ENCODE results near the gene STAU1. TPM values are rescaled to one million over a fixed set of nuclear protein-coding genes. Genes with fewer than 3 reads are reported as not detected.
"Not testable (repeated sequence)": the region's sequence is repeated elsewhere in the genome, so short reads cannot be mapped to it uniquely, and the experiment has no call there.

Gene STAU1
- total and polyA plus RNA-seq, 9 donors, result 29.1 to 68.5 (median 54.5) TPM

DNA sequence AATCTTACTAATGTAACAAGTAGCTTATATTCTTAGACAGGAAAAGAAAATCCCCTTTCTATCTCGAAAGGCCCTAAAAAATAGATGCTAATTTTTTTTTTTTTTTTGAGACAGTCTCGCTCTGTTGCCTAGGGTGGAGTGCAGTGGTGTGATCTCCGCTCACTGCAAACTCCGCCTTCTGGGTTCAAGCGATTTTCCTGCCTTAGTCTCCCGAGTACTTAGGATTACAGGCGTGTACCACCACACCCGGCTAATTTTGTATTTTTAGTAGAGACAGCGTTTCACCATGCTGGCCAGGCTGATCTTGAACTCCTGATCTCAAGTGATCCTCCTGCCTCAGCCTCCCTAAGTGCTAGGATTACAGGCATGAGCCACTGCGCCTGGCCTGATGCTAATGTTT lies 19.3 kb downstream of the STAU1 start:
- H3K4me1 ChIP-seq (ENCODE audit: control insufficient read depth, insufficient read depth, low read length); H3K9me3 ChIP-seq (replicated peaks; ENCODE audit: control insufficient read depth, low read depth, low read length); DNase-seq; H3K4me3 ChIP-seq (ENCODE audit: low read length); H3K27me3 ChIP-seq (ENCODE audit: control insufficient read depth, insufficient read depth, low read length); H3K27ac ChIP-seq (ENCODE audit: low read length): not testable (repeated sequence)
- H3K36me3 ChIP-seq (ENCODE audit: control insufficient read depth, insufficient read depth, low read length), result peaks cover 14% of the 10 kb centered on the region
- WGBS (ENCODE audit: insufficient coverage), result 82% methylated on average over 4 of the region's 10 CpGs

DNA sequence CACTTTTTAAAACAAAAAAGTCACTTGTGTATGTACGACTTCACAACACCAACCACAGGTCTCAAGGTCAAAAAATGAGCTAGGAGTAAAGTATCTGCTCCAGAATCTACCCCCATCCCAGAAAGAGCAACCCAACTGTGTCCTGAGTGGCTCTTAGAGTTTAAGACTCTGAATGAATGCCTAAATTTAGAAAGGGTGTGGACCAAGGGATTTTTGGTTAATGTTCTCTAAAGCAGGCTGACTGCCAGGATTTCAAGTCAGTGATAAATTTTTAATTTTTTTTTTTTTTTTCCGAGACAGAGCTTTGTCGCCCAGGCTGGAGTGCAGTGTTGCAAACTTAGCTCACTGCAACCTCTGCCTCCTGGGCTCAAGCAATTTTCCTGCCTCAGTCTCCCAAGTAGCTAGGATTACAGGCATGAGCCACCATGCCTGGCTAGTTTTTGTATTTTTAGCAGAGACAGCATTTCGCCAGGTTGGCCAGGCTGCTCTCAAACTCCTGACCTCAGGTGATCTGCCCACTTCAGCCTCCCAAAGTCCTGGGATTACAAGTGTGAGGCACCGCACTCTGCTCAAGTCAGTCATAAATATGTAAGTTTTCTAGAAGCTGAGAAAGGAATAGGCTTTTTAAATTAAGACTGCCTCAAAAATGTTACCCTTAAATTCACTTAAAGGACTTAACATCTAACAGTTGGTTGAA lies 20.2 kb downstream of the STAU1 start:
- Histone ChIP-seq H3K36me3 (ENCODE audit: control insufficient read depth, insufficient read depth, low read length) (peaks cover 20% of the 10 kb centered on the region), H3K27me3 (ENCODE audit: control insufficient read depth, insufficient read depth, low read length) (no peaks in the 10 kb centered on the region), H3K4me1 (ENCODE audit: control insufficient read depth, insufficient read depth, low read length) (peaks cover 3% of the 10 kb centered on the region), H3K9me3 (replicated peaks; ENCODE audit: control insufficient read depth, low read depth, low read length) (no peaks in the 10 kb centered on the region), H3K27ac (ENCODE audit: low read length) (no peak overlapping the region), H3K4me3 (ENCODE audit: low read length) (no peak overlapping the region)
- peak; percentile 58 for DNase-seq
- WGBS (ENCODE audit: insufficient coverage), result 44% methylated on average over 2 of the region's 5 CpGs

DNA sequence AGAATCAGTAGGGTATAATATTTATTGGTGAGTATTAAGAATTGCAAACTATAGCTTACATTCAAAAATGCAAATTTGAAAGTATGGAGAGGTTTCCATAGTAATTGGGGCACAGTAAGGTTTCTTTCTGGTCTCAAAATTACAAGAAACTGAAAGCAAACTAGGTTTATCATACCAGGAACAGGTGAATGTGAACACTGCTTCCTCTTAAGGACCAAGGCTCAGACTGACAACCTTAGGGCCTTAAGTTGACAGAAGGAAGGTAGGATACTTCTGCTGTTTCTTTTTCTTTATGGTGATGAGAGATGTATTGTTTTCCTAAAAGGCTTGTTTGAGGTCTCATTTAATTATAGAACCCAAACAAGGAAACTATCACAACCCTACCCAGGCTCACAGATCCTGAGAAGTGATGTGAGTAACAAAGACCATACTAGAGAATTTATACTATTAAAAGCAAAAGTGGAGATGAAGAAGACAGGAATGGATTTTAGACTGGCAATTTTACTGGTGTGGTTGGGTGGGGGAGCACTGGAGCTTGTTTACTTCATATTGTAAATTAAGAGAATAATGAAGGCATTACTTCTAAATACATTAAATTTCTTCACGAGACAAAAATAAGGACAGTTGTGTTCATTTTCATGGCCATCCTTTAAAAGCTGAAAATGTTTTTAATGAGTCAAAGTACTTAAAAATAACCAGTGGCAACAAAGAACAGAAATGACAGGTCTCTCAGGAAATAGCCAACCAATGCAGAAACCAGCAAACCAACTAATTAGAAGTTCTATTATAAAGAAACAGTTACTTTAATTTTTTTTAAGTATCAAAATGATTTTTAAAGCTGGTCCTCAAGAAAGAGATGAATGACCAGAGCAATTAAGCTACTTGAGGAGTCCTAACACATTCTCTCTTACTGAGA lies 21.3 kb downstream of the STAU1 start:
- no peak overlapping the region for H3K4me3 ChIP-seq (ENCODE audit: low read length)
- no CpG with 5 or more reads among the region's 1 CpG for WGBS (ENCODE audit: insufficient coverage)
- no peak for DNase-seq
- H3K4me1 ChIP-seq (ENCODE audit: control insufficient read depth, insufficient read depth, low read length), result peaks cover 3% of the 10 kb centered on the region
- peaks cover 24% of the 10 kb centered on the region for H3K36me3 ChIP-seq (ENCODE audit: control insufficient read depth, insufficient read depth, low read length)
- H3K27ac ChIP-seq (ENCODE audit: low read length), result no peak overlapping the region
- no peaks in the 10 kb centered on the region for H3K27me3 ChIP-seq (ENCODE audit: control insufficient read depth, insufficient read depth, low read length)
- no peaks in the 10 kb centered on the region for H3K9me3 ChIP-seq (replicated peaks; ENCODE audit: control insufficient read depth, low read depth, low read length)

DNA sequence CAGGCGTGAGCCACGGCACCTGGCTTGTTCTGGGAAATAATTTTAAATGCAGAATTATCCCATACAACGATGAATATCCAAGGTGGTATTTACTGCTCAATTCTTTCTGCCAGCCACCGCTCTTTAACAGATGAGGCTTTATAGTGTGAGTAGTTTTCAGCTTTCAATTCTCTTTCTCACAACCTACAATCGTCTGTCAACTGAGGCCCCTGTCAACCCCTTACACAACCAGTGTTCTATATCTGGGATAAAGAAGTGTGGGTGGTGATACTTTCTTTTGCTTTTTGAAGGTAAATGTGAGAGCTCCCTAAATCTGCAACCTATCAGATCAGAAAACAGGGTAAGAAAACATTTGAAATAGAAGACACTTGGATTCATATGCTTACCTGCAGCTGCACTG lies 22.5 kb downstream of the STAU1 start:
- no peaks in the 10 kb centered on the region for H3K27me3 ChIP-seq (ENCODE audit: control insufficient read depth, insufficient read depth, low read length)
- H3K4me3 ChIP-seq (ENCODE audit: low read length), result no peak overlapping the region
- H3K4me1 ChIP-seq (ENCODE audit: control insufficient read depth, insufficient read depth, low read length), result peaks cover 3% of the 10 kb centered on the region
- no peak overlapping the region for H3K27ac ChIP-seq (ENCODE audit: low read length)
- peaks cover 27% of the 10 kb centered on the region for H3K36me3 ChIP-seq (ENCODE audit: control insufficient read depth, insufficient read depth, low read length)
- DNase-seq, result no peak
- no CpG with 5 or more reads among the region's 5 CpGs for WGBS (ENCODE audit: insufficient coverage)
- H3K9me3 ChIP-seq (replicated peaks; ENCODE audit: control insufficient read depth, low read depth, low read length), result no peaks in the 10 kb centered on the region

DNA sequence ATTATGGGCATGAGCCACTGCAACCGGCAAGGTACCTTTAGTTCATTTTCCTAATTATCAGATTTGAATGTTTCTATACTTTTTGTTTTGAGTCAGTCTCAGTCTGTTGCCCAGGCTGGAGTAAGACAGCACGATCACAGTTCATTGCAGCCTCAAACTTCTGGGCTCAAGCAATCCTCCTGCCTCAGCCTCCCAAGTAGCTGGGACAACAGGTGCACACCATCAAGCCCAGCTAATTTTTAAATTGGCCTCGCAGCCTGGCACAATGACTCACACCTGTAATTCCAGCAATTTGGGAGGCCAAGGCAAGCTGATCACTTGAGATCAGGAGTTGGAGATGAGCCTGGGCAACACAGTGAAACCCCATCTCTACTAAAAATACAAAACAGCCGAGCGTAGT lies 24.4 kb downstream of the STAU1 start:
- no peak overlapping the region for H3K27ac ChIP-seq (ENCODE audit: low read length)
- H3K36me3 ChIP-seq (ENCODE audit: control insufficient read depth, insufficient read depth, low read length), result peaks cover 33% of the 10 kb centered on the region
- WGBS (ENCODE audit: insufficient coverage), result 93% methylated on average over 2 of the region's 5 CpGs
- no peak overlapping the region for H3K4me3 ChIP-seq (ENCODE audit: low read length)
- H3K27me3 ChIP-seq (ENCODE audit: control insufficient read depth, insufficient read depth, low read length), result no peaks in the 10 kb centered on the region
- peaks cover 3% of the 10 kb centered on the region for H3K4me1 ChIP-seq (ENCODE audit: control insufficient read depth, insufficient read depth, low read length)
- no peak for DNase-seq
- H3K9me3 ChIP-seq (replicated peaks; ENCODE audit: control insufficient read depth, low read depth, low read length), result no peaks in the 10 kb centered on the region

DNA sequence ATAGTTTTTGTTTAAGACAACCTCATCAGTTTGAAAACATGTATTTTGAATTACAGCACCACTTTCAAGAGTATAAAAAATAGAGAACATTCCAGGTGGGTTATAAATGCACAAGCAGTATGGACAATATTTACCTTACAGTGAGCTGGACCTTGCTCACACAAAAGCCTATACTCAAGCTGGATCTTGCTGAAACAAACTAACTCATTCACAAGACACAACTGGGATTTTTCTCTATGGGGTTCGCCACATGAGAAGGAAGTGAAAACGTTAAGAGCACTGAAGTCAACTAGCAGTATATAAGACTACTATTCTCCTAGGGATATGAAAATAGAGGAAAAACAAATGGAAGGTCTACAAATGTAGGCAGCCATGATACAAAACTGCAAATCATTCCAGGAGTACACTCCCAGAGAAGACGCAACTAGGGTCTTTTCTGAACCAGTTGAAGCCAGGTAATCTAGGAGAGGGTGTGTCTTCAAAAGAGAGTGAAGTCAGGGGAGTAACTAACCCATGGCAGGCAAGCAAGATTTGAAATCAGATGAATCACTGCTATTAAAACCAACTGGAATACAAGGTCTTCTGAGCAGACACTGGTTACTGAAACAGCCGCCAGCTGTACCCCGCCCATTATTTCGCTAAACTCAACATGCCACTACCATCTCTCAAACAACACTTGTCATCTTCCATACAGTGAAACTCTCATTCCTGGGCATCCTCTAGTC lies 26.5 kb downstream of the STAU1 start:
- WGBS (ENCODE audit: insufficient coverage), result 92% methylated on average over 3 of the region's 6 CpGs
- no peak for DNase-seq
- H3K9me3 ChIP-seq (replicated peaks; ENCODE audit: control insufficient read depth, low read depth, low read length), result no peaks in the 10 kb centered on the region
- peaks cover 40% of the 10 kb centered on the region for H3K36me3 ChIP-seq (ENCODE audit: control insufficient read depth, insufficient read depth, low read length)
- H3K4me1 ChIP-seq (ENCODE audit: control insufficient read depth, insufficient read depth, low read length), result no peaks in the 10 kb centered on the region
- H3K4me3 ChIP-seq (ENCODE audit: low read length), result no peak overlapping the region
- no peak overlapping the region for H3K27ac ChIP-seq (ENCODE audit: low read length)
- no peaks in the 10 kb centered on the region for H3K27me3 ChIP-seq (ENCODE audit: control insufficient read depth, insufficient read depth, low read length)

DNA sequence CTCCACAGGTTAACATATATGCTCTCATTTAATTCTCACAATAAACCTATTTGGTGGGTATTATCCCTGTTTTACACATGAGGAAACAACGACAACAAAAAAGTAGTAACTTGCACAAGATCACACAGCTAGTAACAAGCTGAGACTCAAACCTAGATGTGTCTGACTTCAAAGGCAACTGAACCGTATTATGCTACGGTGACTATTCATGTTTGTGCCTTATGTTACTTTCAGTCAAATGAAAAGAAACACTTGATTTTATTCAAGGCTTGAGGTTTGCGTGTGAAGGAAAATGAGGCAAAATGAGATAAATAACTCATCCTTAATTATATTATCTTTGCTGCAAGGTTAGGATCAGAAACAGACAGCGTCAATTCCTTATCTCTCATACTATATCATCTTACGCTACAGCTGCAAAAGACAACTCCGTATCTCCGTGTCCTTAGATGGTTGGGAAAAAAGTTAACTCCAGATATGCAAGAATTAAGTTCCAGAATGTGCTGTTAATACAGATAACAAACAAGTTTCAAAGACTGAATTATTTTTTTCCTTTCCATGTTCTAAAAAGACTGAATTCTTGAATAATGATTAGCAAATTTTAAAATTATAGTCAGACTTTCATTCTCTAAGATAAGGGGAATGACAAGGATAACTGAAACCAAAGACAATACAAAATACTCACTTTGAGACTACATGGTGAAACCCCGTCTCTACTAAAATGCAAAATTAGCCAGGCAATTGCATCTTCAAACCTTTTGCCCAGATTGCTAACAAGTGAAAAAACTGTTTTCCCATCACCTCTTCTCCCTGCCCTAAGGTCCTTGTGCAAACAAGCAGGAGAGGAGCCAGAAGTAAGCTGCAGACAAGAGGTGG lies 27.8 kb downstream of the STAU1 start:
- Histone ChIP-seq H3K27me3 (ENCODE audit: control insufficient read depth, insufficient read depth, low read length) (no peaks in the 10 kb centered on the region), H3K9me3 (replicated peaks; ENCODE audit: control insufficient read depth, low read depth, low read length) (no peaks in the 10 kb centered on the region), H3K4me1 (ENCODE audit: control insufficient read depth, insufficient read depth, low read length) (no peaks in the 10 kb centered on the region), H3K36me3 (ENCODE audit: control insufficient read depth, insufficient read depth, low read length) (peaks cover 34% of the 10 kb centered on the region), H3K4me3 (ENCODE audit: low read length) (no peak overlapping the region), H3K27ac (ENCODE audit: low read length) (no peak overlapping the region)
- no peak for DNase-seq
- WGBS (ENCODE audit: insufficient coverage), result no CpG with 5 or more reads among the region's 9 CpGs

DNA sequence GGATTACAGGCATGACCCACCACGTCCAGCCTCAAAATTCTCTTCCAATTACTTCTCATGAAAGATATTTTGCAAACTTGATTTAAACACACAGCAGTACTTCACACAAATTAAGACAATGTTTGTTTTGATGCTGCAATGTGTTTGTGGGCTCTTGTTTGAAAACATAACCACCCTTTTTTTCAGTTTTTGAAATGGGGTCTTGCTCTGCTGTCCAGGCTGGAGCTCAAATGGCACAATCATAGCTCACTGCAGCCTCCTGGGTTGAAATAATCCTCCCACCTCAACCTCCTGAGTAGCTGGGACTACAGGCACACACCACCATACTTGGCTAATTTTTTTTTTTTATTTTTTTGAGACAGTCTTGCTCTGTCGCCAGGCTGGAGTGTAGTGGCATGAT lies 31.0 kb downstream of the STAU1 start:
- Histone ChIP-seq H3K36me3 (ENCODE audit: control insufficient read depth, insufficient read depth, low read length) (peaks cover 19% of the 10 kb centered on the region), H3K9me3 (replicated peaks; ENCODE audit: control insufficient read depth, low read depth, low read length) (no peaks in the 10 kb centered on the region), H3K27ac (ENCODE audit: low read length) (no peak overlapping the region), H3K4me1 (ENCODE audit: control insufficient read depth, insufficient read depth, low read length) (no peaks in the 10 kb centered on the region), H3K4me3 (ENCODE audit: low read length) (no peak overlapping the region), H3K27me3 (ENCODE audit: control insufficient read depth, insufficient read depth, low read length) (no peaks in the 10 kb centered on the region)
- no CpG with 5 or more reads among the region's 2 CpGs for WGBS (ENCODE audit: insufficient coverage)
- no peak for DNase-seq

DNA sequence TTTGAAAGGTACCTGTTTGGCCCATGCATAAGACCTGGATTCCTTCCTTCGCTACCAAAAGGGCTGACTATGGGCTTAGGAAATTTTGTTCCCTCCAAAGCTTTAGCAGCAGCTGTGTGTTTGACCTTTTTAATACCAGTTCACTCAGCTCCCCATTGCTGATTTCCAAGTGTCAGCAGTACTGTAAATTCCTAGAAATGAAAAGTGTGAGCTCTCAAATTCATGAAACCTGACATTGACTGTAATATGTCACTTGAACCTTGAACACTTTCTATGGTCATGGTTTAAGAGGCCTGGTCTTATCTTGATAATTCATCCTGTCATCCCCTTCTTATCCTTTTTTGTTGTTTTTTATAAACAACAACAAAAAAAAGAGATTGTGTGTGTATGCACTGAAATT lies 31.7 kb downstream of the STAU1 start:
- DNase-seq, result no peak
- Histone ChIP-seq H3K4me3 (ENCODE audit: low read length) (no peak overlapping the region), H3K27ac (ENCODE audit: low read length) (no peak overlapping the region), H3K27me3 (ENCODE audit: control insufficient read depth, insufficient read depth, low read length) (no peaks in the 10 kb centered on the region), H3K36me3 (ENCODE audit: control insufficient read depth, insufficient read depth, low read length) (peaks cover 17% of the 10 kb centered on the region), H3K9me3 (replicated peaks; ENCODE audit: control insufficient read depth, low read depth, low read length) (no peaks in the 10 kb centered on the region), H3K4me1 (ENCODE audit: control insufficient read depth, insufficient read depth, low read length) (no peaks in the 10 kb centered on the region)
- 100% methylated on average over 1 of the region's 1 CpG for WGBS (ENCODE audit: insufficient coverage)

All from muscle of leg (tissue), 11 donors.